ENCODE results near the gene ZNHIT6. TPM values are rescaled to one million over a fixed set of nuclear protein-coding genes. Genes with fewer than 3 reads are reported as not detected.

ZNHIT6 gene
- total RNA-seq, 8 experiments from 2014 or later: 17.4 to 31.0 (median 24.0) TPM

- Histone ChIP-seq H3K4me3 (no peak overlapping the region), H3K4me1 (replicated peaks in 1 of 2) (no peaks in the 10 kb centered on the region), H3K27ac (no peak overlapping the region)
- WGBS, 10 experiments: 34 to 100% (median 95%) methylated on average over 1 to 4 of the region's 4 CpGs
- peak in 1 of 8 experiments; percentile 30 for ATAC-seq (replicated peaks in 6 of 8)
- in situ Hi-C loops (cut with MboI; ENCODE audit: low pct_unique_long_range_greater_than_20kb in 2 of 9, low sequenced_read_pairs in 9 of 9, unreplicated experiment in 9 of 9): loop anchor here in 2 of 9 experiments (25.0 kb wide), 2 partner anchors 187 to 388 kb away; no protein-coding TSS in a partner anchor
Measured at GRCh38 chr1:85700422-85700821, 7.8 kb downstream of the ZNHIT6 start.

GRCh38 chr1:85697895-85698294, 10.3 kb downstream of the ZNHIT6 start:
- no peak overlapping the region for H3K4me3 ChIP-seq
- no peaks in the 10 kb centered on the region for H3K4me1 ChIP-seq (replicated peaks in 1 of 2)
- H3K27ac ChIP-seq: no peak overlapping the region
- in situ Hi-C loops (cut with MboI; ENCODE audit: low pct_unique_long_range_greater_than_20kb in 2 of 9, low sequenced_read_pairs in 9 of 9, unreplicated experiment in 9 of 9): loop anchor here in 5 of 9 experiments (25.0 kb wide), 1 partner anchor 386 kb away; no protein-coding TSS in a partner anchor
- ATAC-seq (replicated peaks in 6 of 8): no peak

- 33 to 100% (median 92%) methylated on average over 1 of the region's 1 CpG; no CpG with 5 or more reads in 3 of the 10 experiments for WGBS, 10 experiments
- ATAC-seq (replicated peaks in 6 of 8): peak in 2 of 8 experiments; percentile 18 to 31
- Histone ChIP-seq H3K4me1 (replicated peaks in 1 of 2) (no peaks in the 10 kb centered on the region), H3K27ac (no peak overlapping the region), H3K4me3 (no peak overlapping the region)
- in situ Hi-C loops (cut with MboI; ENCODE audit: low pct_unique_long_range_greater_than_20kb in 2 of 9, low sequenced_read_pairs in 9 of 9, unreplicated experiment in 9 of 9): loop anchor here in 5 of 9 experiments (25.0 kb wide), 1 partner anchor 381 kb away; no protein-coding TSS in a partner anchor
Measured at GRCh38 chr1:85692730-85693314, 15.4 kb downstream of the ZNHIT6 start.

GRCh38 chr1:85689775-85690404, 18.3 kb downstream of the ZNHIT6 start:
- in situ Hi-C loops (cut with MboI; ENCODE audit: low pct_unique_long_range_greater_than_20kb in 2 of 9, low sequenced_read_pairs in 9 of 9, unreplicated experiment in 9 of 9): loop anchor here in 5 of 9 experiments (25.0 kb wide), 1 partner anchor 378 kb away; no protein-coding TSS in a partner anchor
- H3K4me1 ChIP-seq (replicated peaks in 1 of 2): no peaks in the 10 kb centered on the region
- H3K4me3 ChIP-seq: no peak overlapping the region
- peak in 1 of 8 experiments; percentile 37 for ATAC-seq (replicated peaks in 6 of 8)
- 70 to 100% (median 91%) methylated on average over 2 to 4 of the region's 4 CpGs; no CpG with 5 or more reads in 2 of the 10 experiments for WGBS, 10 experiments
- H3K27ac ChIP-seq: no peak overlapping the region

GRCh38 chr1:85683292-85684025, 24.8 kb downstream of the ZNHIT6 start:
- H3K27ac ChIP-seq: no peak overlapping the region
- 40 to 100% (median 90%) methylated on average over 1 to 9 of the region's 9 CpGs for WGBS, 10 experiments
- in situ Hi-C loops (cut with MboI; ENCODE audit: low pct_unique_long_range_greater_than_20kb in 2 of 9, low sequenced_read_pairs in 9 of 9, unreplicated experiment in 9 of 9): loop anchor here in 5 of 9 experiments (25.0 kb wide), 1 partner anchor 371 kb away; no protein-coding TSS in a partner anchor
- no peak for ATAC-seq (replicated peaks in 6 of 8)
- H3K4me1 ChIP-seq (replicated peaks in 1 of 2): peaks cover 5 to 7% of the 10 kb centered on the region in 2 donors
- H3K4me3 ChIP-seq: no peak overlapping the region

GRCh38 chr1:85681087-85681486, 27.1 kb downstream of the ZNHIT6 start:
- Histone ChIP-seq H3K4me1 (replicated peaks in 1 of 2) (peaks cover 5 to 7% of the 10 kb centered on the region in 2 donors), H3K4me3 (no peak overlapping the region), H3K27ac (no peak overlapping the region)
- WGBS, 10 experiments: 10 to 100% (median 25%) methylated on average over 1 to 2 of the region's 2 CpGs; no CpG with 5 or more reads in 1 of the 10 experiments
- peak in 5 of 8 experiments; percentile 80 to 93 (median 85) for ATAC-seq (replicated peaks in 6 of 8)
- in situ Hi-C loops (cut with MboI; ENCODE audit: low pct_unique_long_range_greater_than_20kb in 2 of 9, low sequenced_read_pairs in 9 of 9, unreplicated experiment in 9 of 9): loop anchor here in 5 of 9 experiments (25.0 kb wide), 1 partner anchor 369 kb away; no protein-coding TSS in a partner anchor

- Histone ChIP-seq H3K4me1 (replicated peaks in 1 of 2) (peaks cover 5 to 7% of the 10 kb centered on the region in 2 donors), H3K4me3 (no peak overlapping the region), H3K27ac (no peak overlapping the region)
- in situ Hi-C loops (cut with MboI; ENCODE audit: low pct_unique_long_range_greater_than_20kb in 2 of 9, low sequenced_read_pairs in 9 of 9, unreplicated experiment in 9 of 9): loop anchor here in 5 of 9 experiments (25.0 kb wide), 1 partner anchor 366 kb away; no protein-coding TSS in a partner anchor
- 80 to 100% (median 100%) methylated on average over 1 of the region's 1 CpG for WGBS, 10 experiments
- ATAC-seq (replicated peaks in 6 of 8): no peak
Measured at GRCh38 chr1:85678193-85678592, 30.0 kb downstream of the ZNHIT6 start.

- H3K4me1 ChIP-seq (replicated peaks in 1 of 2): peaks cover 5 to 7% of the 10 kb centered on the region in 2 donors
- 76 to 100% (median 97%) methylated on average over 1 to 3 of the region's 3 CpGs; no CpG with 5 or more reads in 2 of the 10 experiments for WGBS, 10 experiments
- no peak overlapping the region for H3K4me3 ChIP-seq
- in situ Hi-C loops (cut with MboI; ENCODE audit: low pct_unique_long_range_greater_than_20kb in 2 of 9, low sequenced_read_pairs in 9 of 9, unreplicated experiment in 9 of 9): loop anchor here in 5 of 9 experiments (25.0 kb wide), 1 partner anchor 365 kb away; no protein-coding TSS in a partner anchor
- H3K27ac ChIP-seq: no peak overlapping the region
- ATAC-seq (replicated peaks in 6 of 8): no peak
Measured at GRCh38 chr1:85677656-85678055, 30.6 kb downstream of the ZNHIT6 start.

- in situ Hi-C loops (cut with MboI; ENCODE audit: low pct_unique_long_range_greater_than_20kb in 2 of 9, low sequenced_read_pairs in 9 of 9, unreplicated experiment in 9 of 9): no loop called here
- 92 to 100% (median 100%) methylated on average over 1 of the region's 1 CpG for WGBS, 10 experiments
- Histone ChIP-seq H3K4me1 (replicated peaks in 1 of 2) (no peaks in the 10 kb centered on the region), H3K4me3 (no peak overlapping the region), H3K27ac (no peak overlapping the region)
- no peak for ATAC-seq (replicated peaks in 6 of 8)
Measured at GRCh38 chr1:85672031-85672660, 36.1 kb downstream of the ZNHIT6 start.

GRCh38 chr1:85665932-85666331, 42.3 kb downstream of the ZNHIT6 start:
- no peaks in the 10 kb centered on the region for H3K4me1 ChIP-seq (replicated peaks in 1 of 2)
- 80 to 100% (median 100%) methylated on average over 1 of the region's 1 CpG; no CpG with 5 or more reads in 1 of the 10 experiments for WGBS, 10 experiments
- in situ Hi-C loops (cut with MboI; ENCODE audit: low pct_unique_long_range_greater_than_20kb in 2 of 9, low sequenced_read_pairs in 9 of 9, unreplicated experiment in 9 of 9): no loop called here
- no peak overlapping the region for H3K4me3 ChIP-seq
- H3K27ac ChIP-seq: no peak overlapping the region
- ATAC-seq (replicated peaks in 6 of 8): no peak

- Histone ChIP-seq H3K4me3 (no peak overlapping the region), H3K27ac (no peak overlapping the region), H3K4me1 (replicated peaks in 1 of 2) (no peaks in the 10 kb centered on the region)
- in situ Hi-C loops (cut with MboI; ENCODE audit: low pct_unique_long_range_greater_than_20kb in 2 of 9, low sequenced_read_pairs in 9 of 9, unreplicated experiment in 9 of 9): no loop called here
- ATAC-seq (replicated peaks in 6 of 8): no peak
- WGBS, 10 experiments: 73 to 100% (median 100%) methylated on average over 1 to 2 of the region's 2 CpGs
Measured at GRCh38 chr1:85663382-85663781, 44.9 kb downstream of the ZNHIT6 start.

- in situ Hi-C loops (cut with MboI; ENCODE audit: low pct_unique_long_range_greater_than_20kb in 2 of 9, low sequenced_read_pairs in 9 of 9, unreplicated experiment in 9 of 9): no loop called here
- Histone ChIP-seq H3K4me3 (no peak overlapping the region), H3K27ac (no peak overlapping the region), H3K4me1 (replicated peaks in 1 of 2) (no peaks in the 10 kb centered on the region)
- 14 to 73% (median 29%) methylated on average over 2 of the region's 2 CpGs; no CpG with 5 or more reads in 4 of the 10 experiments for WGBS, 10 experiments
- peak in 1 of 8 experiments; percentile 26 for ATAC-seq (replicated peaks in 6 of 8)
Measured at GRCh38 chr1:85661767-85662166, 46.5 kb downstream of the ZNHIT6 start.

Data from motor neuron (in vitro differentiated cells).